NCI-H1694 treated with DMSO at 0.1 percent for 48 hours (cell line): ENCODE results near the gene USP36.

Experiments
- DNase-seq: peaks from one replicate; lab custom pipeline; 2025; lab: John Stamatoyannopoulos, UW

Gene USP36

DNA sequence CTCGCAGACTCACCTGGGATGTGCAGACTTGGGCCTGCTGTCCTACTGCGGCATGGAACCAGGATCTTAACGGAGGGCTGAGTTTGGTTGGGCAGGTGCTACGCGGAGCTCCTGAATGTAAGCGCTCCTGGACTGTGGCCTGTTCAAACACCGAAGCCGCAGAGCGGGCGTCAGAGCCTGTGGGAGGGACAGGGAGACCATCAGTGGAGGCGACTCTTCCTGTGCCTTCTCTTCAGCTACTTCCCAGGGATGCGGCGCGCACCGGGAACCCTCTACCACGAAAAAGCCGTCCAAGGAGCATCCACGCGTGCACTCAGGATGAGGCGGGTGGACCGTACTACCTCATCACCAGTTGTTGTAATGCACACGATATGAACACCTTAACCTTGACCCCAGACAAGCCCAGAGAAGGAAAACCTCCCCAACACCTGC is 2.0 kb downstream of the USP36 start:
- no peak for DNase-seq

DNA sequence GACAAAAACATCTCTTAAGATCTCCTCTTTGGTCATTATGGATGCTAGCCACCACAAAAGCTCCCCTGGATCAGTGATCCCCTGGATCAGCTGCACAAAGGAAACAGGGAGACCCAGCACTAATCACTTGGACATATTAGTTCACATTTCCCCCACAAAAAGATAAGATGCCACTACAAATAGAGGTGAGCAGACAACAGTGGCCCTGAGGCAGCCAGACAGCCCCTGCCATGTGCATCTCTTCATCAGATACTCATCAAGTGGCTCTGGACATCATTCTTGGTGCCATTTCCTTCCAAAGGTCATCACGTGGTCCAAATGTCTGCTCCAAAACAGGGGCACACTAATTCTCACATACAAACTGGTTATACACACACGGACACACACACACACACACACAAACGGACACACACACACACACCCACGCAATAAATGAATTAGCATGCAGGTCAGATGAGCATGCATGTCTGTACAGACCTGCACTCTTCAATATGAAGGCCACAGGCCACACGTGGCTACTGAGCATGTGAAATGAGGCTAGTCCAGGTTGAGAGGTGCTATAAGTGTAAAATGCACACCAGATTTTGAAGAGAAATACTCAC is 4.1 kb downstream of the USP36 start:
- DNase-seq: no peak

DNA sequence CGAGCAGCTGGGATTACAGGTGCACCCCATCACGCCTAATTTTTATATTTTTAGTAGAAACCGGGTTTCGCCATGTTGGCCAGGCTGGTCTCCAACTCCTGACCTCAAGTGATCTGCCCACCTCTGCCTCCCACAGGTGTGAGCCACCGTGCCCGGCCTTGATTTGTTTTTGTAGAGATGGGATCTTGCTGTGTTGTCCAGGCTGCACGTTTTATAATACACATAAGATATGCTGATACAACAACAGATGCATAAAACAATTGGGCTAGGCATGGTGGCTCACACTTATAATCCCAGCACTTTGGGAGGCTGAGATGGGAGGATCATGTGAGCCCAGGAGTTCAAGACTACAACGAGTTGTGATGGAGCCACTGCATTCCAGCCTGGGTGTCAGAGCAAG is 6.0 kb downstream of the USP36 start:
- DNase-seq: no peak

DNA sequence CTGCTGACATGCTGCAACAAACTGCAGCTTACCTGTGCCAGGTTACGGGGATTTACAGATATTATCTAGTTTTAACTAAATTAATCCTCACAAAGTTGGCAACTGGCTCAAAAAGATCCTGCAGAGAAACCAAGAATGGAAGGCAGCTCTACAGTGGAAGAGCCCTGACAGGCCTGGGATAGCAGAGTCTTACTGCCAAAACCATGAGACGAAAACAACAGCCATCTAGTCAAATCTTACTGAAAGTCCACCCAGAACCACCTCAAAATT is 8.1 kb downstream of the USP36 start:
- DNase-seq: no peak

DNA sequence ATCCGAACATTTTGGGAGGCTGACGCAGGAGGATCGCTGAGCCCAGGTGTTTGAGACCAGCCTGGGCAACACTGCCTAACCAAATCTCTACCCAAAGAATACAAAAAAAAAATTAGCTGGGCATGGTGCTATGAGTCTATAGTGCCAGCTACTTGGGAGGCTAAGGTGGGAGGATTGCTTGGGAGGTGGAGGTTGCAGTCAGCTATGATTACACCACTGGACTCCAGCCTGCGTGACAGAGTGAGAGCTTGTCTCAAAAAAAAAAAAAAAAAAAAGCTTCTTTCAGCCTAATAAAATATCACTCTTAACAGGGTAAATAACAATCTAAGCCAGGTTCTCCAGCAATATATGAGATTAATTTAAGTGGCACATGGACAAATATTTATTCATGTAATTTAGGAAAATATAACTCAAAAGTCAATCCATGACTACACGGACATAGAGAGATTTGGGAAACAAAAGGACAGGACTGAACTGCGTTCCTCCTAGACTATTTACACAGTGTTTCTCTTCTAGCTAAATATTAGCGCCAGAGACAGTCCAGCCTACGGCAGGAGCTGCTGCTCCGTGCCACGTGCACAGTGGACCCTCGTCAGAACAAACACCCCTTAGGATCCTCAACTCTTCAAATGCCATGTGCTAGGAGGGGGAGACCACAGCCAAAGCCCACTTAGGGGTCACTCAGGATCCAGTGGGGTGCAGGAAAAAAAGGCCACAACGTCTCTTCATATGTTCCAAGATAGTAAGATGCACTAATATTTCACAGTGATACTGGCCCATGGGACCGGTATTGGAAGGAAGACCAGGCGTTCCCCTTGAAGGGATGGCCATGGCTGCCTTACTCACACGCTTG is 8.7 kb downstream of the USP36 start:
- no peak for DNase-seq

DNA sequence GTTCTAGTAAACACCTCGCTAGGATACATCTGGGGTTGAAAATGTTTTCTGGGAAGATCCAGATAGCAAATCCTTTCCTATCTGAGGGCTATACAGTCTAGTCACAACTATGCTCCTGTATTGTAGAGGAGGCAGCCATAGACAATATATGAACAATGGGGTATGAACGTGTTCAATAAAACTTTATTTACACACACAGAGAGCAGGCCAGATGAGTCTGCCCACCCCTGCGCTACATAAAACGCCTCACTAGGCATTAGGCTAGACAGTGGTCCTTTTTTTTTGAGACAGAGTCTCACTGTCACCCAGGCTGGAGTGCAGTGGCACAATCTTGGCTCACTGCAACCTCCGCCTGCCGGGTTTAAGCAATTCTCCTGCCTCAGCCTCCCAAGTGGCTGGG is 11.1 kb downstream of the USP36 start:
- no peak for DNase-seq

DNA sequence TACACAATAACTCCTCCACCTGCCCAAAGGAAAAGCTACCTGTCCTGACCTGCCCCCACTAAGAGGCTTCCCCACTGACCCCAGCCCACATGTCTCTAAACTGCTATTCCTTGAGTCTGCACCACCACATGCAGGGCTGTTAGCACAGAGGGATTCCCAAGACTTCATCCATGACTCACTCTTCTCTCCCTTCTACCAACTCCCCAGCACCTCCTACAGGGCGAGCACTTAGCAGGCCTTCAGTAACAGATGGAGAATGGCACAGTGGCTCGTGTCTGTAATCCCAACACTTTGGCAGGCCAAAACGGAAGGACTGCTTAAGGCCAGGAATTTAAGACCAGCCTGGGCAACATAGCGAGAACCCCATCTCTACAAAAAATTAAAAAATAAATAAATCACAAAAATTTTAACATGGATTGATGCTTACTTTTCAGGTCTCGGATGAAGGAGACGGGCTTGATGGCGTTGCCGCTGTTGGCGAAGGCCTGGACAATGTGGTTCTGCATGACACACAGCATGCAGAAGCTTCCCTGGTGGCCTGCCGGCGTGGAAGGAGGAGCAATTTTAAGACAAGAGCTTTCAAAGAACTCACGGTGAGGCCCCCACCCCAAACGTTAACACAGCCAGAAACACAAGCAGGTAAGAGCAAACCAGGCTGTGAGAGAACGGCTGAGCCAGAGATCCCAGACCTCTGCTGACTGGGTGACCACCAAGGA is 12.0 kb downstream of the USP36 start:
- no peak for DNase-seq

DNA sequence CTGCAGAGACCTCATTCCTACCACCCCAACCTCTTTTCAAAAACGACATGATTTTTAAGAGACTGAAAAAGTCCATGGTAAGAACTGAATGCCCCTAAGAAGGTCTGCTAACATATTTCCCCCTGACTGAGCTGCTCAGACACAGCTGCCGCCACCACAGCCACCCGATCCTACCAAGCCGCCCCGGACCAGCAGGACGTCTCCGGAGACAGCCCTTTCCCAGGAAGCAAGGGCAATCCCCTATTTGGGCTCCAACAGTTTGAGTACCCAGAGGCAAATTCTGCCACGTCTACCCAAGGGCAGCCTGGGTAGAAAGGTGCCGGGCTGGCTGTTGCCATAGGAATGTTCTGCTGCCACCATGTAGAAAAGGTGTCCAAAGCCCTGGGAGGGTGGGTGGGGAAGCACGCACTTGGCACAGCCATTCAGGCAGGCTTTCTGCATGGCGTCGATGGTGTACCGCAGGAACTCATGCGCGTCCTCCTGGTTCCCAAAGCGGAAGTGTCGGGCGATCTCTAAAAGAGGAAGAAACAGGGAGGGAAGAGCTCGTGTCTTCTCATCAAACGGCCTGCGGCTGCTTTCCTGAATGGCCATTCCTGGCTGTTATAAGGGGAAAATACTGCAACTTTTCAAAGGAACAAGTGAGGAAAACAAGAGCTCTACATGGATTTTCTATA is 13.6 kb downstream of the USP36 start:
- no peak for DNase-seq

DNA sequence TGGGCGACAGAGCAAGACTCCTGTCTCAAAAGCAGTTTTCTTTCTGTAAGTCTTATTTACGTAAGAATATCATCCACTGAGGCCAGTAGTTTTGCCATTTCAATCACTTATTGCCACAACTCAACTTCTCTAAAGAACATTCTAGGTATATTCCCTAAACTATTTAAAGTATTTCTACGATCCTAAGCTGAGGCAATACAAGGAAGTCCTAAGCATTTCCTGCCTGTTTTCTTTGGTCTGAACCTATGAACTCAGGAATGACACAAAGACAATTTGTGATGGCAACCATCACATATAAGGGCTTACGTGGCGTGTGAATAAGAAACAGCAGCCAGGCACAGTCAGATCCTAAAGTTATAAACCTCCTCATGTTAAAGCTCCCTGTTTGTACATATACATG is 14.2 kb downstream of the USP36 start:
- no peak for DNase-seq

DNA sequence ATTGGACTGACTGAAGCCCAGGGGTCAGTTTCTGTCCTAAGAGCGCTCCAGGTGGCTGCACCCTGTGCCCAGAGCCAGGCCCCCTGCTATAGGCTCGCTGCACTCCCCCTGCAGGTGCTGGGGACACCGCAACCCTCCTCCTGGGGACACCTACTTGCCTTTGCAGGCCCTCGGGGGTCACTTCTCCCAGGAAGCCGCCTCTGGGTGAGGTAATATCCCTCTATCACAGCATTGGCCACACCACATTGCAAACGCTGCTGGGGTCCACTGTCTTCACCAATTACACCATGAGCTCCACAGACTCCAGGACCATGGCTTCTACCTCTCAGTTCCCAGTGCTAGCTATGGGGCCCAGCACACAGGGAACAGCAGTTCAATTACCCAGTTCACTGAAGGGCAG is 14.9 kb downstream of the USP36 start:
- DNase-seq: no peak

DNA sequence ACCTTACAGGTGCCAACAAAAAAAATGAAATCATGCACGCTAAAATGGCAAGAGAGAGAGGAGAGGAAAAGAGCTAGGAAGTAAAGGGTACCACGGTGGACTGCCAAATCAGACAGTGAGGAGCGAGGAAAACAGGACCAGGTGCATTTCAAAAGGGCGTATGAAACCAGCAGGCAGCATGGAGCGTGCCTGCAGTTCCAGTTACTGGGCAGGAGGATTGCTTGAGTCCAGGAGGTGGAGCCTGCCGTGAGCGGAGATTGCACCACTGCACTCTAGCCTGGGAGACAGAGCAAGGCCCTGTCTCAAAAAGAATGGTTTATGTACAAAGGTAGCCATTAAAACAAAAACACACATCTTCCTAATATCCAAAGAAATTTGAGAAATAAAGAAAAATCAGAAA is 16.4 kb downstream of the USP36 start:
- no peak for DNase-seq

DNA sequence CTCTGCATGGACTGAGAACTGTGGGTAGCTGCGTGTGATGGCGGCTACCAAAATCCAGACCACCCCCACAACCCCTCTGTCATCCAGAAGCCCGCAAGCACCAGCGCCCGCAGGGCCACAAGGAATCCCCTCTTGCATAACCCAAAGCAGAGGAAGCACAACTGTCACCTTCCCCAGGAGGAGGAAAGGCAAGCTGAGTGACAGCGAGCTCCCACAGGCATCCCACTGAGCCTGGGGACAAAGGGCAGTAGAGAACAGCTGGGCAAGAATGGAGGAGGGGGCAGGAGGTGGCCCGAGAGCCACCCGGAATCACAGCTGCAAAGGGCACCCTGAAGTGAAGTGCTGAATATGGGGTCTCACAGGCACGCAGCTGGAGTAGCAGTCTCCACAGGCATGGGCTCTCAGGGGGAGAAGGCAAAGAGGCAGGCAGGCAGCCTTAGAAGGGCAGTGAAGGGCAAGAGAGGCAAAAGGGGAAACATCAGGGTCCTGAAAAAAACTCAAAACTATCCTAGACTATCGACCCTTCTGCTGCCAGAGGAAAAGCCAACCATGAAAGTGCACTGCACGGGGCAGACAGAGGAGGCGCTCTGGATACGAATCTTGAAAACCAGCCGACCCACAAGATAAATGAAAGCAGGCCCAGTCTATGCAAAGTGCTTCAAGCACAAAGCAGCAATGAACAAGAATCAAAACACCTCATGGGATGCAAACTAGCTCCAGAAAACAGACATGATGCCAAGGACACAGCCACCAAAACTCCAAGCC is 17.1 kb downstream of the USP36 start:
- DNase-seq: no peak

DNA sequence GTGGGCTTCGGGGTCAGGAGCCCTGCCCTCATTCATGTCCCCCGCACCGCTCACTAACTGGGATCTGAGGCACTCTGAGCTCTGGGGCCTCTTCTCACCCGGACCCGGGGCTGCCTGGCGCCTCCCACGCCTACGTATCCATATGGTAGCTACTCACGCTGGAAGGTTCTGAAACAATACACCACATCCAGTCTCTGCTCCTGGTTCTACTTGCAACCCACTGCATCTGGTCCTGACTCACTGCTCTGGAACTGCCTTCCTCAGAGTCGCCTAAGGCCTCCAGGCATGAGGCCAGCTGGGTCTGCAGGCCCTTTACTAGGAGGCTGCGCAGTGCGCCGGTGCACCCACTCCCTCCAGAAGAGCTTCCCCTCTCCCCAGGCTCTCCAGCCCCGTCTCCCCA is 18.1 kb downstream of the USP36 start:
- no peak for DNase-seq

DNA sequence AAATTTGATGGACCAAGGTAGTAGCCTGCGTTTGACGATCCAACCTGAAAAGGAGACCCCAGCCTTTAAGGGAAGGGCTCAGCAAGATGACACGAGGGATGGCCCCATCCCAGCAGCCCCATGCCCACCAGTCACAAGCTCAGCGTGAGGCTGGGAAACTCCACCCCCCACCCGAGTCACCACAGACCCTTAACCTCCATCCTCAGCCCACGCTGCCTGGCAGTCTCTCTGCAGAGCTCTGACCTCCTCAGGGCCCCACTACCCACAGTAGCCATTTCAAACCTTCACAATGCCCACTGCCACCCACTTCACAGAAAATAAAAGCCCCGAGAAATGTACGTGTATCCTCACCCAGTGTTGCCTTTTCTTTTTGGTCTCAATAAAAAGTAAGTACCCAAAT is 18.7 kb downstream of the USP36 start:
- DNase-seq: no peak

DNA sequence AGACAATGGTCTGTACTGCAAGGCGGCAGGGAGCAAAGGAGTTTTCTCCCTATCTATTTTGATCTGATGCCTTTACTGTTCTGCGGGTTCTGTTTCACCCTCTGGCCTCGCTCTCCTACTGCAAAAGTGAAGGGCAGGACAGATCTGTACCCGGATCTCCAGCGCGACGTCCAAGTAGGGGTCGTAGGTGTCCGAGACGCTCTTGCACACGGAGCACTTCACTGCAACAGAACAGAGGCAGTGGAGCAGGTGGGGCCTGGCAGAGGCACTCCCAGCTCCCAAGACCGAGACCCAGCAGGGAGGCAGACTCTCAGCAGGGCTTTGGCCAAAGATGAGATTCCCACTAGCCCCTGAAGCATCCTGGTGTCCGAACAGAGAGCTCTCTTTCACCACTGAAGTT is 19.8 kb downstream of the USP36 start:
- no peak for DNase-seq

DNA sequence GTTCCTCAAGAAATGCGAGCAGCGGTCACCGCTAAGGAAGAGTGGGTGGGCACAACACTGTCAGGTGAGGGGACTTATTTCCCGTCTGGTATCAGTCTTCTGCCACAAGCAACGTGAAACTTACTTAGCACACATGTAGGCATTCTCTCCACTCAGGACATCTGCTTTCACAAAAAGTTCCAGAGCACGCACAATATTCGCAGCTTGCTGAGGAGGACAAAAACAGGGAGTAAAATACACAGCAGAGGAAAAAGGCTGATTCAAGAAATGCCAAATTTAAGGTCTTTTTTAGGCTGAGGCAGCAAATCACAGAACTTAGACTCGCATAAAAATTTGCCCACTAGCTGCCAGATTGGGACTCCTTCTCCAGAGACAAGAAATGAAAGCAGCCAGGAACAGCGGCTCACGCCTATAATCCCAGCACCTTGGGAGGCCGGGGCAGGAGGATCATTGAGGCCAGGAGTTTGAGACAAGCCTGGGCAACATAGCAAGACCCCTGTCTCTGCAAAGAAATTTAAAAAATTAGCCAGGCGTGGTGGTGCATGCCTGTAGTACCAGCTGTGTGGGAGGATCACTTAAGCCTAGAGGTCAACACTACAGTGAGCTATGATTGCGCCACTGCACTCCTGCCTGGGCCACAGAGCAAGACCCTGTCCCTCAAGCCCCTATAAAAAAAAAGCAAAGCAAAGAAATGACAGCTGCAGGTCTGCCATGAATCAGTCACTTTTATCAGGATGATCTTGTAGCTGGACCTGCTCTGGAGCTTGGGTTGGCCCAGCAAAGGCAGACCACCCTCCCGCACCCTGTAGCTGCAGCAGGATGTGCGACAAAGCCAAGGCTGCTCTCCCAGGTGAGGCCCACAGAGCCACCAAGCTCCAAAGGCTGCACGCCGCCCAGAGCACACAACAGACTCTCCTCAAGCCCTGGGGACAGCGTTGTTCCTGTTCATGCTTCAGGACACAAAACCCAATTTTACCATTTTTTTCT is 20.5 kb downstream of the USP36 start:
- DNase-seq: no peak

DNA sequence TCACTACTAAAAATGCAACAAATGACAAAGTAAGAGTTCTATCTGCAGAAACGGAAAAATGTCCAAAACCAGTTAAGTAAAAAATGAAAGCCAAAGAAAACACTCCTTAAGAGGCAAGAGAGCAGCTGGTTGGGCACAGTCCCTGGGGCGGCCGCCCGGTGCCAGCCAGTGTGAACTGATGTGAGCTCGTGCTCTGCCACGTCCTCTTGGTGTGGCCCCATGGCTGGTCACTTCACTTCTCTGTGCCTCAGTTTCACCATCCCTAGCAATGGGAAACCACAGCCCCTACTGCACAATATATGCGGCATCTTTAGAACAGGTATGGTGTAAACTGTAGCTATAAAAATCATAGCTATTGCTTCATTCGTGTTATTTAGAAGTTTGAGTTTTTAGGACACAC is 21.2 kb downstream of the USP36 start:
- DNase-seq: no peak

DNA sequence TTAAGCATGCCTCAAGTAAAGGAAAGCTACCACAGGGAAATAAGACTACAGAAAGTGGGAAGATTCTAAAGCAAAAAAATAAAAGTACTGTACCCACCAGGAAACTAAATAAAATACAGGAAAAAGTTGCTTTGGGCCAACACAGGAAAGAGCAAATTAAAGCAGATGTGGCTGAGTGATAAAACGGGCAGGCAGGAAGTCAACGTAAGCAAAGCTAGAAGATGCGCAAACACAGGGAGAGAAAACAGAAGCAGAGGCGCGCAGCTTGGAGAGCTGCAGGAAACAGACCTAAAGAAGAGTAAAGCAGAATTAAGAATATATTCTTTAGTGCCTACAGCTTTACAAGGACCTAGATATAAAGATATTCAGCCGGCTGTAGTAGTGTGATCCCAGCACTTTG is 21.7 kb downstream of the USP36 start:
- DNase-seq: no peak

DNA sequence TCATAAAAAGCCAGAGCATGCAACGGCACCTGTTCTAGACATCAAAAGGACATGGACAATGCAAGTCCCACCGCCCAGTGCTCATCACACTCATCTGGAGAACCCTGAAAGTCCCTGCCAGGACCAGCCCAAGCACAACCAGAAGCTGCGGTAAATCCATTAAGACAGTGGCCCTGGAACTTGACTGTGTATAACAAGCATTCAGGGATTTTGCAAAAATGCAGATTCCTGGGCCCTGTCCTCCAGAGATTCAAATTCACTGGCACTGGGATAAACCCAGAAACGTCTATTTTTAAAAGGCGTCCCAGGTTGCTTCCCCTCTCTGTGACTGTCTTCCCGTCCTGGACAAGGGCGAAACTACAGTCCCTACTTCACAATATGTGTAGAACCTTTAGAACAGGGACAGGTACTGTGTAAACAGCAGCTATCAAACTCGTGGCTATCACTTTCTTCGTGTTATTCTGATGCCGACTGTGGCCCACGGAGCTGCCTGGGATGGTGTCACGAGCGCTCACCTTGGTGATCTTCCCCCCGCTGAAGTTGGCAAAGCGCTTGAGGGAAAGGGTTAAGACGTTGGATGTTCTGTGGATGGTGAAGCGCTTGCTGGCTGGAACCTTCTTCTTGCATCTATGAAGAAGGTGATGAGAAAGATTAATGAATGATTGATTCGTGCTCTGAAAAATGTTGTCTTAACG is 22.3 kb downstream of the USP36 start:
- DNase-seq: no peak

DNA sequence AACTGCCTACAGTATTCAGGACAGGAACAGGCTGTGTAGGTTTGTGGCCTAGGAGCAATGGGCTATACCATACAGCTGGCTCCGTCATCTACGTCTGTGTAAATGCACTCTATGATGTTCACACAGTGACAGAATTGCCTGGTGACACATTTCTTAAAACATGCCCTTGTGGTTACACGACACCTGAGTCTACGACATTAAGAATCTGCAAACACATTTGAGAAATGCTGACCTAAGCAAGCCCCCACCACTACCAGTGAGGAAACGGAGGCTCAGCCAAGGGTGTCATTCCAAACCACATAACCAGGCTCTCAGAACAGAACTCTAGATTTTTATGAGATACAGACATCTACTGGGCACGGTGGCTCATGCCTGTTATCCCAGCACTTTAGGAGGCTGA is 23.5 kb downstream of the USP36 start:
- DNase-seq: no peak
